IMR-90 (cell line): ENCODE data around the gene ITGAE. TPM values are rescaled to one million over a fixed set of nuclear protein-coding genes. Genes with fewer than 3 reads are reported as not detected.
A peak's percentile ranks its signal among the peaks of the same experiment; 100 is the strongest.

Source experiments
- ATAC-seq: fragments of 200-7000 bp; cut with Tn5 transposase; 2 replicates; pipeline ENCODE4 v1.9.1; 2020; ENCODE audit warnings: low read depth, mild to moderate bottlenecking, moderate library complexity
- BruUV-seq: library from RNA; stranded (reverse); fragments of 400-500 nt; replicated peaks from 2 replicates; lab custom pipeline; 2021; lab: Mats Ljungman, UMichigan
- CTCF ChIA-PET: fragments of 300-600 bp; formaldehyde crosslinking; extraction: SDS; loops from one replicate; lab custom pipeline; 2021; ENCODE audit warnings: antibody characterized with exemption; lab: Yijun Ruan, JAX
- POLR2A ChIA-PET: fragments of 300-600 bp; sonication (Branson Sonifier 250); formaldehyde crosslinking; loops from one replicate; lab custom pipeline; 2022; ENCODE audit warnings: antibody characterized with exemption; ENCODE audit not compliant: unreplicated experiment; lab: Charles Lee
- DNase-seq: peaks from one replicate; pipeline ENCODE4 v3.0.0; 2013
- H2AFZ ChIP-seq: replicated peaks from 2 replicates; pipeline ENCODE3; 2013; ENCODE audit warnings: low read length, mild to moderate bottlenecking; ENCODE audit not compliant: poor library complexity
- H2AK5ac ChIP-seq: 2 replicates; pipeline ENCODE4 v1.6.1; 2013; ENCODE audit warnings: low read depth, low read length, inconsistent platforms
- H2AK9ac ChIP-seq: replicated peaks from 2 replicates; pipeline ENCODE3; 2013; ENCODE audit warnings: mild to moderate bottlenecking, low read depth, low read length, moderate library complexity; ENCODE audit not compliant: poor library complexity
- H2BK120ac ChIP-seq: 2 replicates; pipeline ENCODE4 v1.6.1; 2013; ENCODE audit warnings: low read depth, low read length, inconsistent platforms
- H2BK15ac ChIP-seq: 3 replicates; pipeline ENCODE4 v1.6.1; 2013; ENCODE audit warnings: low read depth, low read length, inconsistent platforms
- H2BK20ac ChIP-seq: 2 replicates; pipeline ENCODE4 v1.6.1; 2013; ENCODE audit warnings: low read depth, mild to moderate bottlenecking, inconsistent platforms, low read length, moderate library complexity
- H2BK5ac ChIP-seq: 2 replicates; pipeline ENCODE4 v1.6.1; 2013; ENCODE audit warnings: mild to moderate bottlenecking, low read depth, low read length, inconsistent platforms; ENCODE audit not compliant: poor library complexity, severe bottlenecking
- H3K14ac ChIP-seq: replicated peaks from 2 replicates; pipeline ENCODE4 v1.6.1; 2013; ENCODE audit warnings: low read depth, low read length, inconsistent platforms
- H3K18ac ChIP-seq: 2 replicates; pipeline ENCODE4 v1.6.1; 2013; ENCODE audit warnings: low read depth, low read length, control low read depth
- H3K23ac ChIP-seq: 2 replicates; pipeline ENCODE4 v1.6.1; 2013; ENCODE audit warnings: low read depth, low read length, inconsistent platforms
- H3K27ac ChIP-seq: 2 replicates; pipeline ENCODE4 v1.5.1; 2013; ENCODE audit warnings: mild to moderate bottlenecking, control low read depth, low read length; ENCODE audit not compliant: insufficient read depth
- H3K27me3 ChIP-seq: 2 replicates; pipeline ENCODE4 v1.6.1; 2013; ENCODE audit warnings: low read length; ENCODE audit not compliant: control insufficient read depth, insufficient read depth
- H3K36me3 ChIP-seq: 2 replicates; pipeline ENCODE4 v1.6.1; 2013; ENCODE audit warnings: low read length, mixed read lengths; ENCODE audit not compliant: control insufficient read depth, insufficient read depth
- H3K4ac ChIP-seq: 2 replicates; pipeline ENCODE4 v1.6.1; 2013; ENCODE audit warnings: low read depth, low read length, inconsistent platforms
- H3K4me1 ChIP-seq: 2 replicates; pipeline ENCODE4 v1.6.1; 2013; ENCODE audit warnings: low read length, mixed read lengths; ENCODE audit not compliant: control insufficient read depth, insufficient read depth
- H3K4me2 ChIP-seq: 2 replicates; pipeline ENCODE4 v1.6.1; 2013; ENCODE audit warnings: low read depth, mild to moderate bottlenecking, control low read depth, low read length, moderate library complexity
- H3K4me3 ChIP-seq: 2 replicates; pipeline ENCODE4 v1.5.1; 2013; ENCODE audit warnings: low read depth, mild to moderate bottlenecking, control low read depth, low read length, moderate library complexity; ENCODE audit not compliant: insufficient read depth
- H3K56ac ChIP-seq: 2 replicates; pipeline ENCODE4 v1.6.1; 2013; ENCODE audit warnings: low read length, inconsistent platforms; ENCODE audit not compliant: insufficient read depth; ENCODE audit errors: extremely low read depth
- H3K79me1 ChIP-seq, 2 experiments: 2 replicates each; pipeline ENCODE4 v1.6.1; 2013; ENCODE audit warnings: low read length in 2 of 2, inconsistent platforms in 1 of 2, low read depth in 1 of 2
- H3K9ac ChIP-seq: 2 replicates; pipeline ENCODE4 v1.6.1; 2013; ENCODE audit warnings: low read depth, low read length, control low read depth
- H3K9me1 ChIP-seq: 2 replicates; pipeline ENCODE4 v1.6.1; 2013; ENCODE audit warnings: low read length, inconsistent platforms; ENCODE audit not compliant: insufficient read depth
- H3K9me3 ChIP-seq: 2 replicates; pipeline ENCODE4 v1.6.1; 2013; ENCODE audit warnings: low read length; ENCODE audit not compliant: control insufficient read depth, insufficient read depth
- H4K20me1 ChIP-seq: 2 replicates; pipeline ENCODE4 v1.6.1; 2013; ENCODE audit warnings: low read length, inconsistent platforms; ENCODE audit not compliant: insufficient read depth
- H4K5ac ChIP-seq: 2 replicates; pipeline ENCODE4 v1.6.1; 2013; ENCODE audit warnings: mild to moderate bottlenecking, low read depth, low read length, control low read depth
- H4K8ac ChIP-seq, 2 experiments: 2 replicates each; pipeline ENCODE4 v1.6.1; 2013; ENCODE audit warnings: low read depth in 2 of 2, low read length in 2 of 2, control low read depth in 1 of 2, inconsistent platforms in 1 of 2
- H4K91ac ChIP-seq: 2 replicates; pipeline ENCODE4 v1.6.1; 2013; ENCODE audit warnings: low read depth, low read length, inconsistent platforms; ENCODE audit not compliant: insufficient read depth
- CEBPB ChIP-seq: IDR thresholded peaks from 2 replicates; pipeline ENCODE4 v1.6.1; 2012; ENCODE audit warnings: low read depth, low read length, improper control_type of control experiment
- CTCF ChIP-seq: conservative IDR thresholded peaks from 2 replicates; pipeline ENCODE4 v1.5.1; 2012; ENCODE audit warnings: mild to moderate bottlenecking, low read depth, low read length, improper control_type of control experiment
- MAFK ChIP-seq: IDR thresholded peaks from 2 replicates; pipeline ENCODE4 v1.6.1; 2012; ENCODE audit warnings: low read depth, low read length, improper control_type of control experiment
- MAZ ChIP-seq: IDR thresholded peaks from 2 replicates; pipeline ENCODE4 v1.6.1; 2012; ENCODE audit warnings: low read depth, mild to moderate bottlenecking, low read length, improper control_type of control experiment, moderate library complexity, borderline replicate concordance
- NFE2L2 ChIP-seq: fragments of 150-350 bp; IDR thresholded peaks from 2 replicates; pipeline ENCODE4 v1.6.1; 2016; ENCODE audit warnings: low read depth, mild to moderate bottlenecking, low read length
- POLR2A ChIP-seq: IDR thresholded peaks from 2 replicates; pipeline ENCODE4 v1.6.1; 2012; ENCODE audit warnings: mild to moderate bottlenecking, low read depth, low read length
- RCOR1 ChIP-seq: IDR thresholded peaks from 2 replicates; pipeline ENCODE4 v1.6.1; 2012; ENCODE audit warnings: mild to moderate bottlenecking, low read length, improper control_type of control experiment; ENCODE audit not compliant: insufficient replicate concordance
- WGBS, 2 experiments: methylation state at CpG; one replicate each; pipeline versions ENCODE4 v1.1.5 to v1.1.7; 2013; ENCODE audit warnings: missing lambda C conversion rate in 2 of 2; ENCODE audit not compliant: insufficient read length in 1 of 2; ENCODE audit errors: extremely low coverage in 2 of 2; 5-methylcytosine and 5-hydroxymethylcytosine counted together
- dilution Hi-C: fragments of 300-500 bp; cut with HindIII; formaldehyde crosslinking; loops from one replicate; pipeline ENCODE4 v1.14.3; 2018; ENCODE audit warnings: low sequenced_read_pairs; ENCODE audit not compliant: unreplicated experiment
- in situ Hi-C: fragments of 300-500 bp; cut with MboI; formaldehyde crosslinking; loops from 3 replicates; pipeline ENCODE4 v1.14.3; 2019; ENCODE audit warnings: low sequenced_read_pairs, inconsistent platforms, mixed read lengths
- intact Hi-C: fragments of 100-400 bp; cut with micrococcal nuclease; formaldehyde crosslinking; loops from 2 replicates; pipeline ENCODE4 v1.10.0; 2022
- polyA plus RNA-seq, 3 experiments: library from polyadenylated mRNA; depleted of rRNA; stranded (reverse); fragments of >200 nt; gene quantifications; 2 replicates each; pipeline ENCODE4 v1.2.3, GENCODE V29; 2012; ENCODE audit warnings: low replicate concordance in 1 of 3
- total RNA-seq: library from RNA; depleted of rRNA; stranded (reverse); fragments of >200 nt; gene quantifications from 2 replicates; pipeline ENCODE4 v1.2.3, GENCODE V29; 2012
- TF ChIP-seq, protein P1 (sequence below): fragments of 150-350 bp; IDR thresholded peaks from 2 replicates; pipeline ENCODE4 v1.6.1; 2016; ENCODE audit warnings: low read depth, mild to moderate bottlenecking, low read length, moderate library complexity, borderline replicate concordance

The ITGAE gene
- total and polyA plus RNA-seq, 2 of the 4 experiments (the other 2 are of a cell fraction): 54.1 to 60.8 TPM

DNA sequence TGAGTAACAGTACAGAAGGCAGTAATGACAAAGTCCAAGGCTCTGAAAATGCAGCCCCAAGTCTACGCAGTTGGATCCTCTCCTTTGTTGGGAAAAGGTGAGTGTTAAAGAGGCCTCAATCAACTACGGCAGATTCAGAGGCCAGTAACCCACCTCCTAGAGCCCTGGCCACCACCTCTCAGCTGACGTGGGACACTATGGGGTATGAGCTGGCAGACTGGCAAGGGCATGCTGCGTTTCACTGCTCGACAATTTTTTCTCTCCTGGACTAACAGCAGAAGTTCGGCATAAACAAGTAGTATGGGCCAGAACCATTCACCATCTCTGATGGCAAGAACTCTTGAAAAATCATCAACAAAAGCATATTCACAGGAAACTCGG is 27.9 kb upstream of the ITGAE start:
- dilution Hi-C loops (no loop called here), intact Hi-C loops (loop anchor here (1.0 kb wide), 1 partner anchor 91 kb away; no protein-coding TSS in a partner anchor), in situ Hi-C loops (loop anchor here (5.0 kb wide), 1 partner anchor 92 kb away; no protein-coding TSS in a partner anchor)
- no peak overlapping the region for H4K8ac ChIP-seq
- no peak overlapping the region for H4K5ac ChIP-seq
- H2BK5ac ChIP-seq: peak overlapping the region; percentile 9
- no peak overlapping the region for H2AFZ ChIP-seq
- no peaks in the 10 kb centered on the region for H3K9me3 ChIP-seq
- 0 out of 2 replicates have a peak overlapping the region, but pooled peaks have one; percentile 6 for H2BK120ac ChIP-seq
- peak overlapping the region; percentile 0; the same call in 1 of the 2 replicates for H3K27ac ChIP-seq
- TF ChIP-seq, protein P1, sequence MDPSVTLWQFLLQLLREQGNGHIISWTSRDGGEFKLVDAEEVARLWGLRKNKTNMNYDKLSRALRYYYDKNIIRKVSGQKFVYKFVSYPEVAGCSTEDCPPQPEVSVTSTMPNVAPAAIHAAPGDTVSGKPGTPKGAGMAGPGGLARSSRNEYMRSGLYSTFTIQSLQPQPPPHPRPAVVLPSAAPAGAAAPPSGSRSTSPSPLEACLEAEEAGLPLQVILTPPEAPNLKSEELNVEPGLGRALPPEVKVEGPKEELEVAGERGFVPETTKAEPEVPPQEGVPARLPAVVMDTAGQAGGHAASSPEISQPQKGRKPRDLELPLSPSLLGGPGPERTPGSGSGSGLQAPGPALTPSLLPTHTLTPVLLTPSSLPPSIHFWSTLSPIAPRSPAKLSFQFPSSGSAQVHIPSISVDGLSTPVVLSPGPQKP: no peak
- no peak for TF ChIP-seq CTCF
- TF ChIP-seq MAFK: no peak
- TF ChIP-seq RCOR1: no peak
- no peak for TF ChIP-seq POLR2A
- no peak for TF ChIP-seq CEBPB
- TF ChIP-seq NFE2L2: no peak
- TF ChIP-seq MAZ: no peak
- H2AK5ac ChIP-seq: peak overlapping the region; percentile 63; the same call in 1 of the 2 replicates
- H2AK9ac ChIP-seq: no peak overlapping the region
- H4K91ac ChIP-seq: no peak overlapping the region
- H3K4ac ChIP-seq: peak overlapping the region; percentile 1
- H4K20me1 ChIP-seq: peaks cover 24% of the 10 kb centered on the region
- no TSS peak for BruUV-seq
- H3K4me1 ChIP-seq: peaks cover 10% of the 10 kb centered on the region
- ChIA-PET POLR2A (no interaction called here), CTCF (interaction anchor here (0.7 to 2.7 kb wide), 3 partner anchors 18 to 228 kb away, joined by 3 to 17 read pairs (median 4); no protein-coding TSS in a partner anchor)
- 0 out of 2 replicates have a peak overlapping the region, but pooled peaks have one; percentile 0 for H3K14ac ChIP-seq
- no peak overlapping the region for H3K4me3 ChIP-seq
- H3K18ac ChIP-seq: peak overlapping the region; percentile 22; the same call in 1 of the 2 replicates
- H3K79me1 ChIP-seq: peaks cover 10 to 35% of the 10 kb centered on the region in 2 experiments
- H3K4me2 ChIP-seq: 0 out of 2 replicates have a peak overlapping the region, but pooled peaks have one; percentile 0
- WGBS, 2 experiments: 72% methylated on average over 3 of the region's 7 CpGs; no CpG with 5 or more reads in 1 of the 2 experiments
- no peak for DNase-seq
- H3K56ac ChIP-seq: no peak overlapping the region
- no peak overlapping the region for H3K9ac ChIP-seq
- no peak overlapping the region; the same call in 1 of the 2 replicates for H2BK20ac ChIP-seq
- peaks cover 10% of the 10 kb centered on the region for H3K9me1 ChIP-seq
- no peak overlapping the region for H2BK15ac ChIP-seq
- peaks cover 27% of the 10 kb centered on the region for H3K36me3 ChIP-seq
- no peaks in the 10 kb centered on the region for H3K27me3 ChIP-seq
- no peak overlapping the region; the same call in 1 of the 2 replicates for H3K23ac ChIP-seq
- ATAC-seq: no peak
